NK-92 (cell line): ENCODE data around the gene PTGES2.

Experiments
- DNase-seq: peaks from one replicate; lab custom pipeline; 2025; ENCODE audit not compliant: unreplicated experiment; lab: John Stamatoyannopoulos, UW

The PTGES2 gene

DNA sequence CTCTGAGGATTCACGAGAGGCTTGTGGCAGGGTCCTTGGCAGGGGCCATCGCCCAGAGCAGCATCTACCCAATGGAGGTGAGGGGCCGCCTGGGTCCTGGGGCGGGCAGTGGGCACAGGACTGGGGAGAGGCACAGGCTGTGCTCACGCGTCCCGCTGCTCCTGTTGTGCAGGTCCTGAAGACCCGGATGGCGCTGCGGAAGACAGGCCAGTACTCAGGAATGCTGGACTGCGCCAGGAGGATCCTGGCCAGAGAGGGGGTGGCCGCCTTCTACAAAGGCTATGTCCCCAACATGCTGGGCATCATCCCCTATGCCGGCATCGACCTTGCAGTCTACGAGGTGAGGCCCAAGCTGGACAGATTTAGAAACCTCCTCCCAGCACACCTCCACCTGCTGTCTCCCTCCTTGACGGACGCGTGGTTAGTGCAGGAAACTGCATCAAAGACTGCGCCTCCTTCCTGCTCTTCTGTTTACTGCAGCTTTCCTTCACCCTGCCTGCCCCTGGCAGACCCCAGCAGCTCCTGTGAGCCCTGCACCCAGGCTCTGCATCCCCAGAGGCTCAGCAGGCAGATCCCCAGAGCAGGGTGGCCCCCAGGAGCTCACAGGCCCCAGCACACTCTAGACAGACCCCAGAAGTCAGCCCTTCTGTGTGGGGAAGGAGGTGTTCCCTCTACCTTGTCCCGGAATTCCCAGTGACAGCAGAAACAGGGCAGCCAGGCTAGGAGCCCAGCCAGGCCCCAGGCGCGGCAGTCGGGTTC lies 21.2 kb downstream of the PTGES2 start:
- no peak for DNase-seq

DNA sequence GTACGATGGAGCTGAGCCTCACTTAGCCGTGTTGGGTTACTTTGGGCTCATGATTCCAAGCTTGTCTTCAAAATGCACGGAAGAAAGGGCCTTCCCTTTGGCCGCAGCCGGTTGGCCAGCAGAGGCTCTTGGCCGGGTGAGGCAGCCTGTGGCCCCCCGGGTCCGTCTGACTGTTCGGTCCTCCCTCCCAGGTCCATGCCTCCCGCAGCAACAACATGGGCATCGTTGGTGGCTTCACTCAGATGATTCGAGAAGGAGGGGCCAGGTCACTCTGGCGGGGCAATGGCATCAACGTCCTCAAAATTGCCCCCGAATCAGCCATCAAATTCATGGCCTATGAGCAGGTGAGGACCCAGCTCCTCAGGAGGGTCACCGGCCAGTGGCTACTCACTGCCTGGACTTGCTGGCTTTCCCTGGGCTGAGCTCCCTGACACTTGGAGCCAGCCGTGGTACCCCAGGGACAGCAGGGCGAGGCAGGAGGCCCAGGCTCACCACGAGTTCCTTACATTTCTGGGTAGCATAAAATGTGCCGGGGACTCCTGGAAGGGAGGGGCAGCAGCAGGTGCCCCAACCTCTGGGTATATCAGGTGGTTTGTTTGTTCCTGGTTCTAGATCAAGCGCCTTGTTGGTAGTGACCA lies 21.9 kb downstream of the PTGES2 start:
- no peak for DNase-seq

- no peak for DNase-seq
Observed at GRCh38 chr9:128104171-128104618, 23.3 kb downstream of the PTGES2 start.

DNA sequence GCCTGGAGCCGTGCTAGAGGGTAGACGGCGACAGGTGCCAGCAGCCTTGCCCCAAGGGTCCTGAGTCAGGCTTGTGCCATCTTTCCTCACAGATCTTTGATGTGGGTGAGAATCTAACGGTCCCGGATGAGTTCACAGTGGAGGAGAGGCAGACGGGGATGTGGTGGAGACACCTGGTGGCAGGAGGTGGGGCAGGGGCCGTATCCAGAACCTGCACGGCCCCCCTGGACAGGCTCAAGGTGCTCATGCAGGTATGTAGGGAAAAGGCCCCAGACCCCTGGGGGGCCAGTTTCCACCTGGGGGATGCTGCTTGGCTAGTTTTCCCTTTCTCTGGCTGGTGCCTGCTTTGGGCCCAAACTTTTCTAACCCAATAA lies 24.0 kb downstream of the PTGES2 start:
- no peak for DNase-seq

DNA sequence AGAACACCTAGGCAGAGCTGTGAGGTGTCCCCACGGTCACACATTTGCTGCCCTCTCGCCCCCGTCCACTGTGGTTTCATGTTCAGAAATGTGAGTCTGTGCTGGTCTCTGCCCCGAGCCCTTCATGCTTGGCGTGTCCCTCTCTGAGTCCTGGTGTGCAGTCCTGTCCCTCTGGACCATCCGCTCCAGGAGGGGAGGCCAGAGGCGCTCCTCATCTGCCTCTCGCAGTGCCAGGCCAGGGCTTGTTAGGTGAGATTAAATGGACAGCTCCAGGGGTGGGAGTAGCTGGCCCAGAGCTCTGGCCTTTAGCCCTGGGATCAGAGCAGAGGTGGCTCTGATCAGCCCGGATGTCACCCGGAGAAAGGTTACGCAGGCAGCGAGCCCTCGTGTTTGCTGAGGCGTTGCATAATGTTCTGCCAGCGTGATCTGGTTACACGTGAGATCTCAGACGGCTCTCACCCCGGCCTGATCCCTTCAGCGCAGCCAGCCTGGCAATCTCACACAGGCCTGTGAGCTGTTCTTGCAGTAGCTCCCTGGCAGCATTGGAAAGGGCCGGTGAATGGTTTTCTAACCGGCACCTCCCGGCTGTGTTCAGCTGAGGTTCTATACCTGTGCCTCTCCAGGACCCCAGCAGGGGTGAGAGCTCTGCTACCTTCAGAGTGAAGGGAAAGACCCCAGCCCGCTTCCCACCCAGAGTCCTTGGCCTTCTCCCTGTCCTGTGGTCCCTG lies 24.5 kb downstream of the PTGES2 start:
- DNase-seq, result no peak

DNA sequence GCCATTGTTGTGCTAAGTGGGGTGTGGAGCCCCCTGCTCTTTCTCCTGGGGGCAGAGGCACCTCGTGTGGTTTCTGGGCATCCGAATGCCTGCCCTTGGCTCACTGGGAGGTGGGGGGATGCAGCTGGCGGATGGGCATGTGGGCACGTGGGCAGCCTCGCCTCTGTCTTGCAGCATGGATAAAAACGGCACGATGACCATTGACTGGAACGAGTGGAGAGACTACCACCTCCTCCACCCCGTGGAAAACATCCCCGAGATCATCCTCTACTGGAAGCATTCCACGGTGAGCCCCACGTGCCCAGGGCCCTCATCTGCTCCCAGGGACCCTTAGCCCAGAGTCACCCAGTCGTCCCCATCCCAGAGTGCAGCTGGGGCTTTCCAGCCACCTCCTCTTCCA lies 25.3 kb downstream of the PTGES2 start:
- no peak for DNase-seq

DNA sequence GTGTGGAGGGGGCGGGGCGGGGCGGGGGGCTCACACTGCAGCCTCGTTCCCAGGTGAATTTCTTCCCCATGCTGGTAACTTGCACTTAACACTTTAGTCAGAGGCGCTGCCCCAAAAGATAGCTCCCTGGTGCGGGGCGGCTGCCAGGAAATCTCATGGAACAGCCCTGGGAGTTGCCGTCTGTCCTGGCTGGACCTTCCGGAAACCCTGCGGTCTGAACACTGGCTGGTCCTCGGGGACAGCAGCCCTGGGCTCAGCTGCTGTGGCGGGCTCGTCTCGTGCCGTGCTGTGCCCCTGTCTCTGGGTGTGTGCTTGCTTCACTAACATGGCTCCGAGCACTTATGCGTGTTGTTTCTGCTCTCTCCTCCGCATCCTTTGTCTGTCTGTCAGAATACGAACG lies 25.8 kb downstream of the PTGES2 start:
- DNase-seq, result no peak

DNA sequence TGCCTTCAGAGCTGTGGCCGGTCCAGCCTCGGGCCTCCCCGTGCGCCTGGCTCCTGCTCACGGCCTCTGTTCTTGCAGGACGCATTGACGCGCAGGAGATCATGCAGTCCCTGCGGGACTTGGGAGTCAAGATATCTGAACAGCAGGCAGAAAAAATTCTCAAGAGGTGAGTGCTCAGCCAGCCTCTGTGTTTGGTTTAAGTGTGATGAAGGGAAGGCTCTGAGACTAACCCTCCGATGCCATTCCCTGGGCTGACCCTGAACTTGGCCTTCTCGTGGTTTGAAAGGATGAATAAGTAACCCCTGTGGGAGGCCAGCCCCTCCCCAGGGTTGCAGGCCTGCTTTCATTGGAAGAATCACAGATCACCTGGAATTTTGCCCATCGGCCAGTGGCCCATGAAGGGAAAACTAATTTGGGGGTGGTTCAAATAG lies 26.3 kb downstream of the PTGES2 start:
- DNase-seq, result no peak

GRCh38 chr9:128100581-128100980 lies 26.9 kb downstream of the PTGES2 start:
- DNase-seq, result no peak

- no peak for DNase-seq
Observed at GRCh38 chr9:128099932-128100491, 27.5 kb downstream of the PTGES2 start.

GRCh38 chr9:128099231-128099931 lies 28.1 kb downstream of the PTGES2 start:
- no peak for DNase-seq

DNA sequence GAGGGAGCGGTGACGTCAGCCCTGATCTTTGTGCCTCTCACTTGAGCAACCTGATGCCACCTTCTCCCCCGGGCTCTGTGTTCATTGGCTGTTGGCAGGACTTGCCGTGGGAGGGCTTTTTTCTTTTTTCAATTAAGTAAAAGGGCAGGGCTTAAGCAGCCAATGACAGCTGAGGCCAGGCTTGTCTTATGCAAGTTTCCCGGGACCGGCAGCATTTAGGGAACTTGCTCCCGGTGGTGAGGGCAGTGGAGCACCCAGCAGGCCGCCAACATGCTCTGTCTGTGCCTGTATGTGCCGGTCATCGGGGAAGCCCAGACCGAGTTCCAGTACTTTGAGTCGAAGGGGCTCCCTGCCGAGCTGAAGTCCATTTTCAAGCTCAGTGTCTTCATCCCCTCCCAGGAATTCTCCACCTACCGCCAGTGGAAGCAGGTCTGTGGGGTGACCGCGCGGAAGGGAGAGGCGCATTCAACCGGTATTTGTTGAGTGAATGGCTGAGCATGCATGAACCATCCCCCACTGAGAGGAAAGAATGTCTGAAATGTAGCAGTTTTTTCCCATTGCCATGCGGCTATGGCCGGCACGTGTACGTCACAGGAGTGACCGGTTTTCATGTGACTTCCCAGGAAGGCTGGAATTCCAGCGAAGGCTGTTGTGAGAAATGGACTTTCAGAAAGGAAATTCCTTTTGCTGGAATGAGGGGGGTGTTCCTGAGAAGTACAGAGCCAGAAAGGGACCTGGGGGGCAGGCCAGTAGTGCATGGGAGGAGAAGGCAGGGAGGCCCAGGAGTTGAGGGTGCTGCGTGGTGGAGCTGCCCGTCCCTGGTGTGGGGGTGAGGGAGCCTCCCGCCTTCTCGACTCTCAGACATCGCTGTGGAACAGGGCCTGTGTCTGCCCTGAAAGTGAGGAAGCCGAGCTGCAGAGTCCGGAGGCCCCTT lies 29.0 kb downstream of the PTGES2 start:
- no peak for DNase-seq

- DNase-seq, result no peak
Observed at GRCh38 chr9:128097543-128098296, 29.8 kb downstream of the PTGES2 start.

DNA sequence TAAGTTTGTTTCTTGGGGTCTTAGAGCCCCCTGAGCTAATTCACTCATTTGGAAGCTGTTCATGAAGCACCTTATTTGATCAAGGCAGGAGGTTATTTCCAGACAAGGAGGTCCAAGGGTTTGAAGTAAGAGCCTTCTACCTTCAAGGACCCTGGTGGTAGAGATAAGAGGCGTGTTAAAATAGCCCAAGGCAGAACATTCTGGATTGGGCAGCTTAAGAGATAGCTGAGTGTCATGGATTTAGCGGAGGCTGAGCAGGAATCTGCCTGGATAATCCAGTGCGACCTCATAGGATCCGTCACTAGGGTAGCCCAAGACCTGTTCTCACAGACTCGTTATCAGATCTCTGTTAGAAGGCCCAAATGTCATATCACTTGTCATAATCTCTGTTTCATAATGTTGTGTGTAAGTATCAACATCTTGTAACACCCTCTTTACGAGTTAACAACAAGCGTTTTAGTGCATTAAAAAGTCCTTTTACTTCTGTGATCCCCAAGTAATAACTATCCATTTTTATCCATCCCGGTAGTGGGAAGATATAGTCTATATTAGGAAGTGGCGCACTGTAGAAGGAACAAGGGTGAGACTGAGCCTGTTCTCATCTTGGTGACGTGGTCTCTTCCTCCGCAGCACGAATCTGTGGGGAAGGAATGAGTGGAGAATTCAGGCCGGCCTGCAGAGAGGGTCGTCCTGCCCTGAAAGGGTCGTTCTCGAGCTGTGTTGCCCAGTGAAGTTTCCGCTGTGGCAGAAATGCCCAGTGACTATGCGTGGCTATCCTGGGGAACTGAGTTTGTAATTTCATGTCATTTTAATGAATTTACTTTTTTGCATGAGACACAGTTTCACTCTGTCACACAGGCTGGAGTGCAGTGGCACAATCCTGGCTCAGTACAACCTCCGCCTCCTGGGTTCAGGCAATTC lies 30.7 kb downstream of the PTGES2 start:
- DNase-seq, result no peak

DNA sequence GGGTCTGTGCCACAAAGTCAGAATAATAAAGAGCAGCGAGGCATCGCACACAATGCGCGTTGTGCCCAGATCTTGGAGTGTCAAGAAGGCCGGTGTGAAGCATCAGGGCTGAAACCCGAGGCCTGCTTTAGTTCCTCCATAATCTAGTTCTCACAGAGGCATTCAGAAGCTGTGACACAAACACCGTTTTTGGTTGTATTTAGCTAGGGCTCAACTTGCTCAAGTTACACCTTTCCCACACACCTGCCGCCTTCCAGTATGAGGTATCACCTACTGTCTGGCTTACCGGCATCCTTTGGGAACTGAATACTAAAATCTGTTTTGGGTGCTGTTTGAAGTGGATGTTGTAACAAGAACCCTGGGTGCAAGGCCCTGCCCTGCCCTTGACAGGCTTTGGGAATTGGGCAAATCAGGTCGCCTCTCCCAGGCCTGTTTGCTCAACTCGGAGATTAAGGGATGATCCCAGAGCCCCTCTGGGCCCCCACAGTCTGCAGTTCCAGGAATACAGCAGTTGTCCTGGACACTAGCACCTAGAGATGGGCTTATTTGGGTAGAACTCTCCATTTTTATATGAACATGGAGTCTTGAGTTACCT lies 32.5 kb downstream of the PTGES2 start:
- DNase-seq, result no peak

DNA sequence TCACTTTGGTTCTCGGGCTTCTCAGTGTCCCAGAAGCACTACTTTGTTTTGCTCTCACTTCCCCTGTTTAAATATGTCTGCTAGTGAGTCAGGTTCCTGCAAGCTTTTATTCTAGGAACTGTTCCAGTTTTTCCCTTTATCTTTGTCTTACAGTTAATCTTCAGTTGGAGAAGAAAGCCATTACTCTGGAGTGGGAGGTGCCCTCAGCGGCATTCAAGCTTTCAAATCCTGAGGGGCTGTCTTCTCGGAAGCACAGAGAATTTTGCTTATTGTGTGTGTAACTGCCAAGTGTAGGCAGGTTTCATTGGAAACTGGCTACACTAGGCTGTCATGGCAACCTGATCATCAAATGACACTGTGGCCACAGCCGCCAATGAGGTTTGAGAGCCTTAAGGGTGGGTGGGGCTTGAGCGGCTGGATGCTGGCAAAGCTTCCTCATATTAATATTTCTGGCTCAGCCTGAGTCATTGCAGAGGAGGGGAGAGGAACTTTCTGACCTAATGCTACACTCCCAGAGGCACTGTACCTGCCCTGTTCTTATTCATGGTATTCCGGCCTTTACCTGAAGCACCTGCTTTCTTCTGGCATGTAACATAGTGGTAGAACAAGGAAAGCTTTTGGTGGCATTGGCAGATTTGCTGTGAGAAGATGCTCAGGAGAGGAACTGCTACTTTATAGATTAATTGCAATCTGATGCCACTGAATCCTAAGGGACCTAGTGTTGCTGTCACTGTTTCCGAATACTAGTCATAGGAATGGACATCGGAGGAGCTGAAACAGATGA lies 33.2 kb downstream of the PTGES2 start:
- no peak for DNase-seq

DNA sequence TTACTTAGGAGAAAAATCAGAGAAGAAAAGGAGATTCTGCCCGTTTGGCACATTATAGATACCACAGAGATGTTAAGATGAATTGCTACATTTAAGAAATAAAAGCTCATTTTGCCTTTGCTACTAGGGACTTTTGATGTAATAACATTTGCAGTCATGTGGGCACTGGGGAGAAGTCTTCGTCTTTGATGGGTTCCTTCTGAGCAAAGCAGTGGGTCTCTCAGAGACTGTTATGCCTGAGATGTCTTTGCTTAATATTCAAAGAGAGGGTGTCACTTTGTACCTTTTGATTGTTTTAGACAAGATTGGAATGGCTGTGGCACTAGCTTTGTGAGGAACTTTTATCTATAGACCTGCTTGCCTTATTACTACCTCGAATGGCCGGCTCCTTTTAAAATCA lies 34.5 kb downstream of the PTGES2 start:
- DNase-seq, result no peak
